ENCODE results near the gene SLC26A5. TPM values are rescaled to one million over a fixed set of nuclear protein-coding genes. Genes with fewer than 3 reads are reported as not detected.
A peak's percentile ranks its signal among the peaks of the same experiment; 100 is the strongest.

SLC26A5 gene
- total and polyA plus RNA-seq, 3 experiments from 2014 or later: not detected

DNA sequence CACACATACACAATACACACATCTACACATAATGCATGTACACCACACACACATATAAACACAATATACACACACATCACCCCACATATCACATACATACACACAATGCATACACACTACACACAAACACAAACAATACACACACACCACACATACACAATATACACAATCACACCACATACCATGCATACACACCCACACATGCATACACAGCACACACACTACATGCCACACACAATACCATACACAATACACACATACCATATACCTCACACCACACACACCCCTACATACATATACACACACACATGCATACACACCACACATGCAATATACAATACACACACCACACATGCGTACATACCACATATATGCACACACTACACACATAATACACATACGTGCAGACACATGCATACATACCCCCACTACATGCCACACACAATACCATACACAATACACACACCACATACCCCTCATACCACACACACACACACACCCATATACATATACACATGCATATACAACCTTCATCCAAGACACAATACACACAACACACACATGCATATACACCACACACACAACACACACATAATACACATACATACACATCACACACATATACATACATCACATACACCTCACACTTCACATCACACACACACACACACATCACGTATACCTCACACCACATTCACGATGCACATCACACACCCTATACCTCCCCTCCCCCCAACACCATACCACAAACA lies 64.6 kb downstream of the SLC26A5 start:
- Mint-ChIP-seq H3K4me3 (no peak overlapping the region), H3K27ac (no peak overlapping the region), H3K9me3 (no peaks in the 10 kb centered on the region), H3K4me1 (no peaks in the 10 kb centered on the region), H3K27me3 (peaks cover 0 to 13% of the 10 kb centered on the region in 2 donors), H3K36me3 (no peaks in the 10 kb centered on the region)
- Histone ChIP-seq H3K27ac (ENCODE audit: low read depth, low read length) (no peak overlapping the region), H3K4me3 (ENCODE audit: low read length) (no peak overlapping the region), H3K27me3 (ENCODE audit: insufficient read depth, low read length, poor library complexity, severe bottlenecking) (no peaks in the 10 kb centered on the region), H3K9me3 (ENCODE audit: low read length) (no peaks in the 10 kb centered on the region), H3K36me3 (ENCODE audit: insufficient read depth, low read length) (no peaks in the 10 kb centered on the region), H3K4me1 (ENCODE audit: insufficient read depth, low read length) (no peaks in the 10 kb centered on the region)
- ChIA-PET CTCF (no interaction called here), POLR2A (no interaction called here)
- no peak for DNase-seq

DNA sequence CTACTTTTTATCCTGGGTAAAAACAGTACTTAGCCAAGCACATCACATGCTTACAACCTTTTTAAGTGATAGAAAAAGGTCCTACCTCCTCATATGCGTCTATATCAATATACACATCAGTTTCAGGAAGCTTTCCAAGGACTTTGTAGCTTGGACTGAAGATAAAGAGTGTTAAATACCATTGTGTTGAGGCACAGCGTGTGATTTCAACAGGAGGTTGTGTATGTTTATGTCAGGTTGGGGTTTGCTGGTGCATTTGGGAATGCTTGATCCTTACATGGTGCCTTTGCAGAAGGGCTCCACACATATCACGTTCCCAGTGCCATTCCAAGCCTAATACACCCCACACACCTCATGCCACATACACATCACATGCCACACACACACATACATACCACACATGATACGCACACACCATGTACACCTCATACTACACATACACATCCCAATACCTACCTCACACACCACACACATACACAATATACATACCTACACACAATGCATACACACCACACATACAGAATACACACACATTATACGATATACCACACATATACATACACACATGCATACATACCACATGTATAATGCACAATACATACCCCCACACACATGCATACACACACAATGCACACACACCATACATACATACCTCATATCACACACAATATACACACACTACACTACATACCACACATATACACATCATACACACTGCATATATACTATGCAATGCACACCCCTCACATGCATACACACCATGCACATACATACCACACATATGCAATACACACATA lies 65.4 kb downstream of the SLC26A5 start:
- DNase-seq: no peak
- POLR2A ChIA-PET: no interaction called here
- Mint-ChIP-seq H3K36me3 (no peaks in the 10 kb centered on the region), H3K27me3 (peaks cover 0 to 13% of the 10 kb centered on the region in 2 donors), H3K4me3 (no peak overlapping the region), H3K4me1 (no peaks in the 10 kb centered on the region), H3K27ac (no peak overlapping the region), H3K9me3 (no peaks in the 10 kb centered on the region)
- no peak overlapping the region for H3K27ac ChIP-seq (ENCODE audit: low read depth, low read length)
- no peaks in the 10 kb centered on the region for H3K9me3 ChIP-seq (ENCODE audit: low read length)
- CTCF ChIA-PET: no interaction called here
- H3K27me3 ChIP-seq (ENCODE audit: insufficient read depth, low read length, poor library complexity, severe bottlenecking): no peaks in the 10 kb centered on the region
- no peaks in the 10 kb centered on the region for H3K4me1 ChIP-seq (ENCODE audit: insufficient read depth, low read length)
- no peak overlapping the region for H3K4me3 ChIP-seq (ENCODE audit: low read length)
- H3K36me3 ChIP-seq (ENCODE audit: insufficient read depth, low read length): no peaks in the 10 kb centered on the region

- H3K4me3 Mint-ChIP-seq: no peak overlapping the region
- H3K27ac Mint-ChIP-seq: no peak overlapping the region
- no peak overlapping the region for H3K4me3 ChIP-seq (ENCODE audit: low read length)
- DNase-seq: no peak
- H3K36me3 Mint-ChIP-seq: no peaks in the 10 kb centered on the region
- no peaks in the 10 kb centered on the region for H3K4me1 ChIP-seq (ENCODE audit: insufficient read depth, low read length)
- H3K4me1 Mint-ChIP-seq: no peaks in the 10 kb centered on the region
- H3K27ac ChIP-seq (ENCODE audit: low read depth, low read length): no peak overlapping the region
- H3K9me3 ChIP-seq (ENCODE audit: low read length): no peaks in the 10 kb centered on the region
- ChIA-PET POLR2A (no interaction called here), CTCF (no interaction called here)
- no peaks in the 10 kb centered on the region for H3K36me3 ChIP-seq (ENCODE audit: insufficient read depth, low read length)
- peaks cover 0 to 10% of the 10 kb centered on the region in 2 donors for H3K27me3 Mint-ChIP-seq
- H3K27me3 ChIP-seq (ENCODE audit: insufficient read depth, low read length, poor library complexity, severe bottlenecking): no peaks in the 10 kb centered on the region
- no peaks in the 10 kb centered on the region for H3K9me3 Mint-ChIP-seq
Observed at GRCh38 chr7:103379270-103379975, 66.6 kb downstream of the SLC26A5 start.

DNA sequence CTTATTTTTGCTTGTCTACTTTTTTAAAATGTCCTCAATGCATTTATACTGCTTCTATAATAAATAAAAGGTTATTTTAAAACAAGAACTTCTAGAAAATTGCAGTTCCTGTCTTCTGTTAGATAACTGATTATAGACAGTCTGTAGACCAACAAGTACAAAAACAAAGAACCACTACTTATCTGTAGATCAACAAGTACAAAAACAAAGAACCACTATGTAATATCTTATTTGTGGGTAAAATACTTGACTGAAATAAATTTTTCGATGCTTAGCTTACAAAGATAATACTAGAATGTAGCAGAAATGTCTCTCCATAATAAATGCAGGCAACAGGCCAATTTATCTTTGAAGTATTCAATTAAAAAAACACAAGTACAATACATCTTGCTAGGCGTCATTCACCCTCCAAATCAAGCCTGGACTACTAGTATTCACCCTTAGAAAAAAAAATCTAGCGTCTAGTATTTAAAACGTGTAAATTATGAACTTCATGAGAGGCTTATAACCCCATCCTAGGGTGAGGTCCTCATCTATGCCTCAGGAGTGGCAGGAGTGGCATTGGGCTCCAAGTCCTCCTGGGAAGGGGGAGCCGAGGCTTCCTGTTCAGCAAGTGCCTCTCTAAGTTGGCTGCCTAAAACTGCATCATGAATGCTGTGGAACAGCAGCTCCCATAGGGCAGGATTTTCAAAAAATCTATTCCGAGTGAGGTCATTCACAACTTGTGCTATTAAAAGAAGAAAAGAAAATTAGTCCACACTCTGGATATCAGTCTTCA lies 72.0 kb downstream of the SLC26A5 start:
- no peaks in the 10 kb centered on the region for H3K9me3 Mint-ChIP-seq

DNA sequence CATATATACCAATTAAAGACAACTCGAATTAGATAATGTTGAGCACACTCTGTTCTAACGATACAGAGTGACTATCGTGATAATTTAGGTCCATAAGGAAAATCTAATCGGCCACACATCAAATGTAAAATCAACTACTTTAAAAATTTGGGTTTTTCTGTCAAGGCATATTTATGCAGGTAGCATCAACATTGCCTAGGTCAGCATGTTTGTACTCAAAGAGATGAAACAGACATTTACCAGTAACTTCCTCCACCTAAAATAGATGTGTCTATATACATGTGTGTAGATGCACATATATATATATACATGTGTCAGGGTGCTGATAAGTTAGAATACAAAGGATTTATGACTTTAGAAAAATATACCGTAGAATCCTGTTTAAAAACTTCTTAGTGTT lies 76.6 kb downstream of the SLC26A5 start:
- H3K4me1 ChIP-seq (ENCODE audit: insufficient read depth, low read length): no peaks in the 10 kb centered on the region
- H3K9me3 ChIP-seq (ENCODE audit: low read length): no peaks in the 10 kb centered on the region
- CTCF ChIA-PET: no interaction called here
- no peak overlapping the region for H3K4me3 ChIP-seq (ENCODE audit: low read length)
- Mint-ChIP-seq H3K4me1 (peaks cover 0 to 12% (median 4%) of the 10 kb centered on the region in 3 donors), H3K27ac (peak overlapping the region in 1 of 8 donors; percentile 15), H3K36me3 (peaks cover 10 to 57% (median 18%) of the 10 kb centered on the region in 3 donors), H3K27me3 (no peaks in the 10 kb centered on the region), H3K4me3 (no peak overlapping the region), H3K9me3 (no peaks in the 10 kb centered on the region)
- no peaks in the 10 kb centered on the region for H3K27me3 ChIP-seq (ENCODE audit: insufficient read depth, low read length, poor library complexity, severe bottlenecking)
- peaks cover 42% of the 10 kb centered on the region for H3K36me3 ChIP-seq (ENCODE audit: insufficient read depth, low read length)
- POLR2A ChIA-PET: no interaction called here
- no peak for DNase-seq
- H3K27ac ChIP-seq (ENCODE audit: low read depth, low read length): no peak overlapping the region

More for the DNA sequence above, 72.0 kb downstream of the SLC26A5 start:
- POLR2A ChIA-PET: no interaction called here
- peak overlapping the region in 3 of 8 donors; percentile 24 to 79 (median 35) for H3K27ac Mint-ChIP-seq
- no peaks in the 10 kb centered on the region for H3K27me3 ChIP-seq (ENCODE audit: insufficient read depth, low read length, poor library complexity, severe bottlenecking)
- H3K36me3 ChIP-seq (ENCODE audit: insufficient read depth, low read length): peaks cover 3% of the 10 kb centered on the region
- no peaks in the 10 kb centered on the region for H3K9me3 ChIP-seq (ENCODE audit: low read length)
- DNase-seq: no peak
- H3K27me3 Mint-ChIP-seq: peaks cover 0 to 10% of the 10 kb centered on the region in 2 donors
- no peak overlapping the region for H3K4me3 ChIP-seq (ENCODE audit: low read length)
- CTCF ChIA-PET: no interaction called here
- H3K36me3 Mint-ChIP-seq: peaks cover 0 to 14% (median 0%) of the 10 kb centered on the region in 3 donors
- peaks cover 0 to 12% (median 4%) of the 10 kb centered on the region in 3 donors for H3K4me1 Mint-ChIP-seq
- no peaks in the 10 kb centered on the region for H3K4me1 ChIP-seq (ENCODE audit: insufficient read depth, low read length)
- H3K4me3 Mint-ChIP-seq: peak overlapping the region in 1 of 7 donors; percentile 38
- no peak overlapping the region for H3K27ac ChIP-seq (ENCODE audit: low read depth, low read length)

GRCh38 chr7:103349805-103350204 lies 96.2 kb downstream of the SLC26A5 start:
- H3K4me1 Mint-ChIP-seq: peaks cover 58 to 88% (median 87%) of the 10 kb centered on the region in 3 donors
- H3K4me3 Mint-ChIP-seq: peak overlapping the region; percentile 76 to 100 (median 99)
- no peaks in the 10 kb centered on the region for H3K27me3 ChIP-seq (ENCODE audit: insufficient read depth, low read length, poor library complexity, severe bottlenecking)
- POLR2A ChIA-PET: no interaction called here
- CTCF ChIA-PET: no interaction called here
- H3K9me3 Mint-ChIP-seq: no peaks in the 10 kb centered on the region
- H3K4me1 ChIP-seq (ENCODE audit: insufficient read depth, low read length): peaks cover 37% of the 10 kb centered on the region
- no peaks in the 10 kb centered on the region for H3K36me3 ChIP-seq (ENCODE audit: insufficient read depth, low read length)
- H3K27me3 Mint-ChIP-seq: no peaks in the 10 kb centered on the region
- peaks cover 0 to 41% (median 4%) of the 10 kb centered on the region in 3 donors for H3K36me3 Mint-ChIP-seq
- H3K27ac Mint-ChIP-seq: peak overlapping the region; percentile 64 to 99 (median 82)
- H3K9me3 ChIP-seq (ENCODE audit: low read length): no peaks in the 10 kb centered on the region
- DNase-seq: no peak
- H3K27ac ChIP-seq (ENCODE audit: low read depth, low read length): no peak overlapping the region
- no peak overlapping the region for H3K4me3 ChIP-seq (ENCODE audit: low read length)

- no peaks in the 10 kb centered on the region for H3K9me3 Mint-ChIP-seq
- H3K4me3 Mint-ChIP-seq: peak overlapping the region; percentile 95 to 100 (median 99)
- peaks cover 0 to 43% (median 4%) of the 10 kb centered on the region in 3 donors for H3K36me3 Mint-ChIP-seq
- CTCF ChIA-PET: no interaction called here
- no peaks in the 10 kb centered on the region for H3K27me3 Mint-ChIP-seq
- no peaks in the 10 kb centered on the region for H3K27me3 ChIP-seq (ENCODE audit: insufficient read depth, low read length, poor library complexity, severe bottlenecking)
- no peak for DNase-seq
- peaks cover 39% of the 10 kb centered on the region for H3K4me1 ChIP-seq (ENCODE audit: insufficient read depth, low read length)
- no peaks in the 10 kb centered on the region for H3K9me3 ChIP-seq (ENCODE audit: low read length)
- H3K4me1 Mint-ChIP-seq: peaks cover 62 to 91% (median 88%) of the 10 kb centered on the region in 3 donors
- peak overlapping the region; percentile 95 for H3K27ac ChIP-seq (ENCODE audit: low read depth, low read length)
- H3K4me3 ChIP-seq (ENCODE audit: low read length): peak overlapping the region; percentile 88
- peak overlapping the region in 7 of 8 donors; percentile 4 to 99 (median 89) for H3K27ac Mint-ChIP-seq
- H3K36me3 ChIP-seq (ENCODE audit: insufficient read depth, low read length): no peaks in the 10 kb centered on the region
- POLR2A ChIA-PET: no interaction called here
Observed at GRCh38 chr7:103348959-103349358, 97.0 kb downstream of the SLC26A5 start.

Data from CD8-positive, alpha-beta memory T cell (primary cell).